ENCODE results near the gene BYSL. TPM values are rescaled to one million over a fixed set of nuclear protein-coding genes. Genes with fewer than 3 reads are reported as not detected.
A peak's percentile ranks its signal among the peaks of the same experiment; 100 is the strongest.

Gene BYSL
- total and polyA plus RNA-seq, 12 donors, result 5.1 to 42.9 (median 16.3) TPM

GRCh38 chr6:41936073-41936837 lies 15.0 kb downstream of the BYSL start:
- intact Hi-C loops (cut with DNase I), result loop anchor here (5.0 to 10.0 kb wide), 3 partner anchors 91 to 151 kb away; partner anchors contain the start of genes PRICKLE4 (in 2 of the 2) and TOMM6 (in 2 of the 2)
- H3K9me3 ChIP-seq (replicated peaks in 1 of 3), result no peaks in the 10 kb centered on the region
- peak overlapping the region; percentile 32 to 97 (median 56) for H3K27ac ChIP-seq
- H3K4me3 ChIP-seq, result no peak overlapping the region
- TF ChIP-seq POLR2A (IDR thresholded peaks at IDR 0.05) (peak in 1 of 2 donors; percentile 48), CTCF (IDR thresholded peaks at IDR 0.05) (peak; percentile 80 to 95 (median 91))
- WGBS, 4 donors, result 16 to 36% (median 31%) methylated on average over 6 to 10 of the region's 10 CpGs
- peaks cover 0 to 52% of the 10 kb centered on the region in 2 donors for H3K36me3 ChIP-seq (replicated peaks in 1 of 2)
- no peaks in the 10 kb centered on the region for H3K27me3 ChIP-seq
- H3K4me1 ChIP-seq (replicated peaks in 1 of 2), result peaks cover 28 to 51% of the 10 kb centered on the region in 2 donors
- DNase-seq, result peak; percentile 84 to 95 (median 92)

GRCh38 chr6:41937472-41937860 lies 16.2 kb downstream of the BYSL start:
- 67 to 77% (median 70%) methylated on average over 2 of the region's 2 CpGs for WGBS, 4 donors
- DNase-seq, result no peak
- no peaks in the 10 kb centered on the region for H3K9me3 ChIP-seq (replicated peaks in 1 of 3)
- intact Hi-C loops (cut with DNase I), result loop anchor here (5.0 to 10.0 kb wide), 3 partner anchors 93 to 153 kb away; partner anchors contain the start of genes PRICKLE4 (in 2 of the 2) and TOMM6 (in 2 of the 2)
- peak overlapping the region in 3 of 5 donors; percentile 48 to 97 (median 85) for H3K27ac ChIP-seq
- H3K36me3 ChIP-seq (replicated peaks in 1 of 2), result peaks cover 0 to 40% of the 10 kb centered on the region in 2 donors
- peaks cover 28 to 56% of the 10 kb centered on the region in 2 donors for H3K4me1 ChIP-seq (replicated peaks in 1 of 2)
- H3K27me3 ChIP-seq, result no peaks in the 10 kb centered on the region
- H3K4me3 ChIP-seq, result no peak overlapping the region
- no peak for TF ChIP-seq POLR2A (IDR thresholded peaks at IDR 0.05)

DNA sequence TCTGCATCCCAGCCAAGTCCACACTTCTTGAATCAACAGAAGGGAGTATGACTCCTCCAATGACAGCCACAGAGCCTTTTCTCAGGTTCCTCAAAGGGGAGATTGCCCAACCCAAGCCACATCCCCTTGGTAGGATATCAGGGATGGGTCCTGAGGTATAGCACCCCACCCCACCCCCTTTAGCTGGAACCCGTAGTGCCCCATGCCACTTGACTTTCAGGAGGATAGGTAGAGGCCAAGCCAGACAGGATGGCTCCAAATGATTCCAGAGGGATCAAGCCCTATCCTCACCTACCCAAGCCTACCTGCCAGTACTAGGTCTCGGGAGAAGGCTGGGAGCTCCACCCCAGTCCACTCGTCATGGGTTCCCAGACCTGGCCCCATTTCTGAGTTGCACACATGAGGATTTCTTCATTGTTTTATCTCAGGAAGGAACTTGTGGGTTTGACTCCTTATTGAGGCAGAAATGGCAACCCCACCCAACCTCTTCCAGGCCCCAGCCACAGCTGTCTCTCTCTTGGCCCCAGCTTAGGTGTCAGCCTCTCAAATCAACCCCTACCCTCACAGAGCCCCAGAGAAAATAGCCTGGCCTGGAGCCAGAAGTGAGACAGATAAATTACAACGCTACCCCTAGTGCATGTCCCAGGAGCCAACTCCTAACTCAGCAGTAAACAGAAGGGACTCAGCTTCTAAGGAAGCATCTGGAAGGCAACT lies 16.7 kb downstream of the BYSL start:
- Histone ChIP-seq H3K4me3 (no peak overlapping the region), H3K36me3 (replicated peaks in 1 of 2) (peaks cover 0 to 35% of the 10 kb centered on the region in 2 donors), H3K4me1 (replicated peaks in 1 of 2) (peaks cover 28 to 61% of the 10 kb centered on the region in 2 donors), H3K9me3 (replicated peaks in 1 of 3) (no peaks in the 10 kb centered on the region), H3K27ac (peak overlapping the region in 4 of 5 donors; percentile 37 to 97 (median 84)), H3K27me3 (no peaks in the 10 kb centered on the region)
- DNase-seq, result peak in 3 of 7 donors; percentile 16 to 38 (median 29)
- intact Hi-C loops (cut with DNase I), result loop anchor here (5.0 to 10.0 kb wide), 3 partner anchors 93 to 153 kb away; partner anchors contain the start of genes PRICKLE4 (in 2 of the 2) and TOMM6 (in 2 of the 2)
- WGBS, 4 donors, result 29 to 76% (median 53%) methylated on average over 3 to 4 of the region's 4 CpGs
- TF ChIP-seq POLR2A (IDR thresholded peaks at IDR 0.05), result no peak
- no peak for TF ChIP-seq CTCF (IDR thresholded peaks at IDR 0.05)

DNA sequence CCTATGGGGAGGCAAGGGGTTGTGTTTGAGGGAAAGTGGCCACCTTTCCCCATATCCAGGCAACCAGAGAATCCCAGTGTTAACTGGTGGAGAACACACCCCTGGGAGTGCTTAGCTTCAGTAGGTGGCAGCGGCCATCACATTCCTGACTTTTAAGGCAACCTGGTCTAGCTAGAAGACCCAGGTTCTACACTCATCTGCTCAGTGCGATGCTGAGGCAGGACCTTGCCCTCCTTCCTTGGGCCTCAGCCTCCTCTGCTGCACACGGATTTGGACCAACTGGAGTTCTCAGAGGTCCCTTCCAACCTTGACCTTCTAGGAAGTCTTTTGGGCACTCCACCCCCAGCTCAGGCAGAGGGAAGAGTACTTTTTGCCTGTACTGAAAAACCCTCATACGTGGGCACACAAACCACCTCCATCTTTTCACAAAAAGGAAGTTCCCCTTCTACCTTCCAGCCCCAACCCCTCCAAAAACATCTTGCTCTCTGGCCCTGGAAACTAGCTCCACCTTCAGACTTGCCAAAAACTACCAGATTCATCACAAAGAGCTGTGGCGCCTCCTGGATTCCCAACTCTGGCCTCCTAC lies 17.4 kb downstream of the BYSL start:
- 0 to 44% (median 41%) methylated on average over 1 to 5 of the region's 5 CpGs for WGBS, 4 donors
- TF ChIP-seq CTCF (IDR thresholded peaks at IDR 0.05) (no peak), POLR2A (IDR thresholded peaks at IDR 0.05) (no peak)
- no peak for DNase-seq
- Histone ChIP-seq H3K27ac (peak overlapping the region; percentile 37 to 97 (median 84)), H3K4me3 (no peak overlapping the region), H3K9me3 (replicated peaks in 1 of 3) (no peaks in the 10 kb centered on the region), H3K27me3 (no peaks in the 10 kb centered on the region), H3K4me1 (replicated peaks in 1 of 2) (peaks cover 28 to 62% of the 10 kb centered on the region in 2 donors), H3K36me3 (replicated peaks in 1 of 2) (peaks cover 0 to 28% of the 10 kb centered on the region in 2 donors)
- intact Hi-C loops (cut with DNase I), result loop anchor here (5.0 to 10.0 kb wide), 3 partner anchors 94 to 154 kb away; partner anchors contain the start of genes PRICKLE4 (in 2 of the 2) and TOMM6 (in 2 of the 2)

Data from adrenal gland (tissue), 12 donors.